A549 (cell line): ENCODE results near the gene GABRQ.

ENCODE experiments used
- CHD2 ChIP-seq: fragments of 150-350 bp; IDR thresholded peaks from 2 replicates; pipeline ENCODE4 v1.6.1; 2014; ENCODE audit warnings: low read length; ENCODE audit not compliant: partially characterized antibody
- CTCF ChIP-seq: fragments of >200 bp; sonication (Bioruptor Twin); formaldehyde crosslinking; IDR thresholded peaks from 3 replicates; pipeline ENCODE4 v1.5.1; 2016
- MAX ChIP-seq: IDR thresholded peaks from 2 replicates; pipeline ENCODE4 v1.6.1; 2012
- MYC ChIP-seq: IDR thresholded peaks from 2 replicates; pipeline ENCODE4 v1.6.1; 2012; ENCODE audit warnings: mild to moderate bottlenecking, inconsistent platforms, low read length, improper control_type of control experiment, borderline replicate concordance
- RAD21 ChIP-seq, 2 experiments: fragments of >200 bp in 1 of 2; sonication (Bioruptor Twin) in 1 of 2; formaldehyde crosslinking in 1 of 2; IDR thresholded peaks in 1 of 2; conservative IDR thresholded peaks in 1 of 2; 2 replicates in 1 of 2; 3 replicates in 1 of 2; pipeline ENCODE4 v1.6.1; 2012 to 2018; ENCODE audit warnings: inconsistent platforms in 1 of 2
- ZNF302 ChIP-seq: fragments of 250-450 bp; sonication (Bioruptor Pico); IDR thresholded peaks from 2 replicates; pipeline ENCODE4 v1.9.0; 2021; ENCODE audit warnings: inconsistent platforms, mild to moderate bottlenecking, moderate library complexity

GRCh38 chrX:152639426-152639825 is 1.7 kb downstream of the GABRQ start:
- TF ChIP-seq CHD2 (no peak), MAX (no peak), ZNF302 (CRISPR knock-in tag) (no peak), MYC (no peak), CTCF (no peak), RAD21 (conservative IDR thresholded peaks at IDR 0.05 in 1 of 2, IDR thresholded peaks at IDR 0.05 in 1 of 2) (no peak)
